ENCODE data around the gene KRT36.

KRT36 gene

GRCh38 chr17:41529491-41529915, 39.8 kb upstream of the KRT36 start:
- TF ChIP-seq, protein P1, sequence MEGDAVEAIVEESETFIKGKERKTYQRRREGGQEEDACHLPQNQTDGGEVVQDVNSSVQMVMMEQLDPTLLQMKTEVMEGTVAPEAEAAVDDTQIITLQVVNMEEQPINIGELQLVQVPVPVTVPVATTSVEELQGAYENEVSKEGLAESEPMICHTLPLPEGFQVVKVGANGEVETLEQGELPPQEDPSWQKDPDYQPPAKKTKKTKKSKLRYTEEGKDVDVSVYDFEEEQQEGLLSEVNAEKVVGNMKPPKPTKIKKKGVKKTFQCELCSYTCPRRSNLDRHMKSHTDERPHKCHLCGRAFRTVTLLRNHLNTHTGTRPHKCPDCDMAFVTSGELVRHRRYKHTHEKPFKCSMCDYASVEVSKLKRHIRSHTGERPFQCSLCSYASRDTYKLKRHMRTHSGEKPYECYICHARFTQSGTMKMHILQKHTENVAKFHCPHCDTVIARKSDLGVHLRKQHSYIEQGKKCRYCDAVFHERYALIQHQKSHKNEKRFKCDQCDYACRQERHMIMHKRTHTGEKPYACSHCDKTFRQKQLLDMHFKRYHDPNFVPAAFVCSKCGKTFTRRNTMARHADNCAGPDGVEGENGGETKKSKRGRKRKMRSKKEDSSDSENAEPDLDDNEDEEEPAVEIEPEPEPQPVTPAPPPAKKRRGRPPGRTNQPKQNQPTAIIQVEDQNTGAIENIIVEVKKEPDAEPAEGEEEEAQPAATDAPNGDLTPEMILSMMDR (IDR thresholded peaks at IDR 0.05; ENCODE audit: borderline replicate concordance, insufficient read depth, low read depth, low read length), result no peak

DNA sequence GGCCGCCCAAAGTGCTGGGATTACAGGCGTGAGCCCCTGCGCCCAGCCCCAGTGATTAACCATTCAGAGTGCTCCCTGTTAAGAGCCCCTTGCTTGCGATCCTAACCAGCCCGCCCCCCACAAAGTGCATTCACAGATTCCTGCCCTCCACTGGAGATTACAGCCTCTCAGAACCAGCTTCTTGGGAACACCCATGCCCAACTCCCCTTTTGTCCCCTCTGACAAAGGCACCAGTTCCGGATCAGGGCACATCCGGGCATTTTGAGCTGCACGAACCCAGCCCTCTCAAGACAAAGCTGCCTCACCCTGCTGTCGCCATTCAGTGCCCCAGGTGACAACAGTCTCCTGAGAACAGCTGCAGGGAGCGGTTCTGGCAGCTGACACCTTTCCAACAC, 39.2 kb upstream of the KRT36 start:
- no peak overlapping the region for H3K4me3 ChIP-seq (ENCODE audit: low read depth, low read length)
- TF ChIP-seq, protein P1 (IDR thresholded peaks at IDR 0.05; ENCODE audit: borderline replicate concordance, insufficient read depth, low read depth, low read length), result no peak

More at GRCh38 chr17:41529491-41529915, 39.8 kb upstream of the KRT36 start:
- no peak overlapping the region for H3K4me3 ChIP-seq (ENCODE audit: low read depth, low read length)

DNA sequence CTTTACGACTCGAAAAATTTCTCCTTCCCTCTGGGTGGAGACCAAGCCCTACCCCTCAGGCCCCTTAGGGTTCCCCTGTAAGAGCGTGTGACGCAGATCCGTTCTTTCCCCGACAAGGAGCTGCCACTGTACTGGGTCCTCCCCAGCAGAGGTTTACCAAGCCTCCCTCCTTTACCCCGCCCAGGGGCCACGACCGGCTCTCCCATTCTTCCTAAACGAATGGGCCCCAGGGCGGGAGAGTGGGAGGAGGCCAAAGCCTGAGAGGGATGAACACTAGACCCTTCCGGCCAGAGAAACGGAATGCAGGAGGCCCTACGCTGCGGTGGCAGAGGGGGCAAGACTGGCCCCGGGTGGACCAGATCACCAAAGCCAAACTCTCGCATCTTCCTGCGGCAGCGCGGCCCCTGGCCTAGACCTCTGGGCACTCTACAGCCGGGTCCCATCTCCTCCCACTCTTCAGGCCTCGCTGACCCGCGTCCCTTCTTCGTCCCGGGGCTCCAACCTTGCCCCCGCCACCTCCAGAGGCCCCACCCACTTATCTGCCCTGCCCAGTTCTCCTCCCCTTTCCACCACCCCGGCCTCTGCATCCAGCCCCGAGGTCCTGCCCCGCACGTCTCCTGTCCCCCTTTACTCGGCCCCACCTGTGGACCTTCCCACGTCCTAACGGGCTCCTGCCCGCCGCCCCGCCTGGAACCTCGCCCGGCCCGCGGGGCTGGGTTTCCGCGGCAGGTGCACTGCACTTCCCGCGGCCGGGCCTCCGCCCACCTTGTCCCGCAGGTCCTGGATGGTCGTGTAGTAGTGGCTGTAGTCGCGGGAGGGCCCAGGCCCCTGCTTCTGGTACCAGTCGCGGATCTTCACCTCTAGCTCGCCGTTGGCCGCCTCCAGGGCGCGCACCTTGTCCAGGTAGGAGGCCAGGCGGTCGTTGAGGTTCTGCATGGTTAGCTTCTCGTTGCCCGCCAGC, 37.6 kb upstream of the KRT36 start:
- TF ChIP-seq, protein P1 (IDR thresholded peaks at IDR 0.05; ENCODE audit: borderline replicate concordance, insufficient read depth, low read depth, low read length), result no peak
- H3K4me3 ChIP-seq (ENCODE audit: low read depth, low read length), result no peak overlapping the region

- no peak overlapping the region for H3K4me3 ChIP-seq (ENCODE audit: low read depth, low read length)
- TF ChIP-seq, protein P1 (IDR thresholded peaks at IDR 0.05; ENCODE audit: borderline replicate concordance, insufficient read depth, low read depth, low read length), result no peak
Measured at GRCh38 chr17:41524261-41524660, 34.6 kb upstream of the KRT36 start.

GRCh38 chr17:41523787-41524186, 34.1 kb upstream of the KRT36 start:
- TF ChIP-seq, protein P1 (IDR thresholded peaks at IDR 0.05; ENCODE audit: borderline replicate concordance, insufficient read depth, low read depth, low read length), result no peak
- H3K4me3 ChIP-seq (ENCODE audit: low read depth, low read length), result no peak overlapping the region

DNA sequence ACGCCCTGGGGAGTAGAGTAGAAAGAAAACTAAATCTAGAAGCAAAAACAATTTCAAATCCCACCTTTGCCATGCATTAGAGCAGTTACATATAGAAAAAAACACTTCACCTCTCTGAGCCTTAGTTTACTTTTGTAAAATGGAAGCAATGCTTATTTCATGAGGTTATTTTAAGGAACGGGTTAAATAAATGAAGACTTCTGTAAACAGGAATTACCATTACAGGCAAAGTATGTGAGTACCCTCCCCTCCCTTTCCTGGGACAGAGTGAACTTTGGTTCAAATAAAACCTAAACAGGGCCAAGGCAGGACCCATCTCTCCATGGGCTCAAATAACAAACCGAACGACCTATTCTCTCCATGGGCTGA, 33.5 kb upstream of the KRT36 start:
- H3K4me3 ChIP-seq (ENCODE audit: low read depth, low read length), result no peak overlapping the region
- TF ChIP-seq, protein P1 (IDR thresholded peaks at IDR 0.05; ENCODE audit: borderline replicate concordance, insufficient read depth, low read depth, low read length), result no peak
